HepG2 (cell line): ENCODE measurements around the gene RTP5. TPM values are rescaled to one million over a fixed set of nuclear protein-coding genes. Genes with fewer than 3 reads are reported as not detected.

Source experiments
- ATAC-seq: fragments of 200-7000 bp; cut with Tn5 transposase; 3 replicates; pipeline ENCODE4 v1.9.1; 2020; ENCODE audit warnings: mild to moderate bottlenecking, moderate library complexity
- BruUV-seq: library from RNA; stranded (reverse); fragments of 400-500 nt; replicated peaks from 2 replicates; lab custom pipeline; 2021; lab: Mats Ljungman, UMichigan
- CTCF ChIA-PET: fragments of 300-600 bp; formaldehyde crosslinking; extraction: SDS; loops from one replicate; lab custom pipeline; 2021; ENCODE audit warnings: low total read pairs, inconsistent platforms, low intra/inter-chr PET ratio; lab: Yijun Ruan, JAX
- POLR2A ChIA-PET: fragments of 350-600 bp; sonication (Branson Sonifier 250); formaldehyde crosslinking; loops from one replicate; lab custom pipeline; 2020; ENCODE audit warnings: antibody characterized with exemption, inconsistent platforms; lab: Yijun Ruan, JAX
- DNase-seq: peaks from one replicate; pipeline ENCODE4 v3.0.0-alpha.2; 2015; ENCODE audit warnings: low spot score
- FAIRE-seq: peaks from 3 replicates; lab custom pipeline; 2011; peaks lifted over from hg19 to GRCh38; lab: Jason Lieb, UNC
- H2AFZ ChIP-seq: one replicate; pipeline ENCODE4 v1.6.1; 2011; ENCODE audit warnings: low read length, inconsistent platforms
- H3K27ac ChIP-seq: fragments of 300-600 bp; 3 replicates; pipeline ENCODE4 v1.8.0; 2011; ENCODE audit warnings: mixed run types, mild to moderate bottlenecking, mixed read lengths, low read length, inconsistent platforms; ENCODE audit not compliant: insufficient read depth; ENCODE audit errors: extremely low read length
- H3K27me3 ChIP-seq, 2 experiments: fragments of 200-600 bp in 1 of 2; 2 replicates in 1 of 2; 3 replicates in 1 of 2; pipeline versions ENCODE4 v1.6.0 to v1.8.0; 2011; ENCODE audit warnings: low read length in 2 of 2, mild to moderate bottlenecking in 2 of 2, moderate library complexity in 2 of 2, inconsistent platforms in 1 of 2; ENCODE audit not compliant: insufficient read depth in 2 of 2, control insufficient read depth in 1 of 2
- H3K36me3 ChIP-seq, 2 experiments: fragments of 200-600 bp in 1 of 2; replicated peaks in 1 of 2; 2 replicates in 1 of 2; 3 replicates in 1 of 2; pipeline versions ENCODE4 v1.5.1 to v1.8.0; 2011; ENCODE audit warnings: low read length in 2 of 2, inconsistent platforms in 1 of 2; ENCODE audit not compliant: insufficient read depth in 2 of 2, control insufficient read depth in 1 of 2
- H3K4me1 ChIP-seq: 2 replicates; pipeline ENCODE4 v1.5.1; 2012; ENCODE audit warnings: low read length, inconsistent platforms; ENCODE audit not compliant: insufficient read depth
- H3K4me2 ChIP-seq: 2 replicates; pipeline ENCODE4 v1.6.0; 2011; ENCODE audit warnings: low read depth, low read length, inconsistent platforms
- H3K4me3 ChIP-seq, 3 experiments: fragments of 200-600 bp in 1 of 3; sonication (generic), shearing (Covaris generic) in 1 of 3; replicated peaks in 1 of 3; 2 replicates each; pipeline ENCODE4 v1.5.1; 2011 to 2016; ENCODE audit warnings: low read length in 3 of 3, inconsistent platforms in 2 of 3, low read depth in 2 of 3, mild to moderate bottlenecking in 2 of 3, control low read depth in 1 of 3, mixed read lengths in 1 of 3; ENCODE audit not compliant: insufficient read depth in 1 of 3
- H3K79me2 ChIP-seq: one replicate; pipeline ENCODE4 v1.6.1; 2011; ENCODE audit warnings: low read length, inconsistent platforms; ENCODE audit not compliant: insufficient read depth
- H3K9ac ChIP-seq: 2 replicates; pipeline ENCODE4 v1.6.0; 2011; ENCODE audit warnings: mild to moderate bottlenecking, low read depth, low read length, inconsistent platforms; ENCODE audit not compliant: insufficient read depth
- H3K9me3 ChIP-seq: 2 replicates; pipeline ENCODE4 v1.5.1; 2012; ENCODE audit warnings: mild to moderate bottlenecking, low read length
- H4K20me1 ChIP-seq: 2 replicates; pipeline ENCODE4 v1.6.0; 2011; ENCODE audit warnings: inconsistent platforms, mild to moderate bottlenecking, low read length, moderate library complexity; ENCODE audit not compliant: insufficient read depth
- ATM ChIP-seq: fragments of 450-650 bp; IDR thresholded peaks from 2 replicates; pipeline ENCODE4 v1.7.1; 2017; ENCODE audit warnings: mild to moderate bottlenecking, borderline replicate concordance
- CREB1 ChIP-seq, 2 experiments: fragments of 450-650 bp in 1 of 2; IDR thresholded peaks; 2 replicates each; pipeline ENCODE4 v1.6.1; 2016 to 2017; ENCODE audit warnings: control low read depth in 1 of 2, mild to moderate bottlenecking in 1 of 2, missing compliant biosample characterization in 1 of 2, missing genetic modification characterization in 1 of 2
- SATB2 ChIP-seq: sonication (generic); formaldehyde crosslinking; IDR thresholded peaks from 2 replicates; pipeline ENCODE4 v1.5.0; 2020; ENCODE audit warnings: missing genetic modification reagents
- ZNF121 ChIP-seq: sonication (generic); formaldehyde crosslinking; IDR thresholded peaks from 2 replicates; pipeline ENCODE4 v1.5.0; 2020; ENCODE audit warnings: mild to moderate bottlenecking, missing genetic modification reagents
- ZNF30 ChIP-seq: sonication (generic); formaldehyde crosslinking; IDR thresholded peaks from 2 replicates; pipeline ENCODE4 v1.5.0; 2020; ENCODE audit warnings: mild to moderate bottlenecking, missing genetic modification reagents
- ZNF431 ChIP-seq: sonication (generic); formaldehyde crosslinking; IDR thresholded peaks from 2 replicates; pipeline ENCODE4 v1.9.0; 2022; ENCODE audit warnings: missing genetic modification reagents, low read depth, mild to moderate bottlenecking, borderline replicate concordance
- ZNF564 ChIP-seq: sonication (generic); formaldehyde crosslinking; IDR thresholded peaks from 2 replicates; pipeline ENCODE4 v1.8.1; 2023; ENCODE audit warnings: mild to moderate bottlenecking, missing genetic modification reagents
- ZNF891 ChIP-seq: sonication (generic); formaldehyde crosslinking; IDR thresholded peaks from 2 replicates; pipeline ENCODE4 v1.5.0; 2020; ENCODE audit warnings: mild to moderate bottlenecking, missing genetic modification reagents
- WGBS: methylation state at CpG from one replicate; pipeline ENCODE4 v1.1.6; 2017; ENCODE audit warnings: low lambda C conversion rate; 5-methylcytosine and 5-hydroxymethylcytosine counted together
- in situ Hi-C: cut with HindIII; loops from 2 replicates; pipeline ENCODE4 v1.10.0; 2017; ENCODE audit warnings: low pct_unique_long_range_greater_than_20kb; ENCODE audit not compliant: extremely low pct_ligation_motif_present
- intact Hi-C: fragments of 100-400 bp; cut with micrococcal nuclease; formaldehyde crosslinking; loops from one replicate; pipeline ENCODE4 v1.10.0; 2022; ENCODE audit not compliant: unreplicated experiment
- polyA plus RNA-seq, 8 experiments: library from polyadenylated mRNA; depleted of rRNA in 3 of 8; stranded (reverse) in 7 of 8; unstranded in 1 of 8; fragments of >200 nt; fragmentation: Illumina TruSeq in 4 of 8; extraction: Trizol in 4 of 8; gene quantifications; 2 replicates each; pipeline versions ENCODE4 v1.2.1 to v1.2.3, GENCODE V29; 2011 to 2016; ENCODE audit warnings: low read depth in 4 of 8, missing spikeins in 1 of 8, mixed read lengths in 1 of 8; ENCODE audit not compliant: insufficient read depth in 1 of 8
- total RNA-seq, 5 experiments: library from RNA; depleted of rRNA; stranded (reverse); fragments of >200 nt; fragmentation: Illumina TruSeq; extraction: Trizol; gene quantifications; 2 replicates each; pipeline ENCODE4 v1.2.3, GENCODE V29; 2016; ENCODE audit warnings: low read depth in 1 of 5
- TF ChIP-seq, protein P1 (sequence below): sonication (generic); formaldehyde crosslinking; IDR thresholded peaks from 2 replicates; pipeline ENCODE4 v1.4.0; 2020; ENCODE audit warnings: missing genetic modification reagents
- TF ChIP-seq, protein P2 (sequence below): sonication (generic); formaldehyde crosslinking; IDR thresholded peaks from 2 replicates; pipeline ENCODE4 v1.4.0; 2020; ENCODE audit warnings: mild to moderate bottlenecking, missing genetic modification reagents

Gene RTP5
- total and polyA plus RNA-seq, 2 of the 13 experiments (the other 11 are each of a cell fraction or from before 2014, with no cell fraction given), result not detected

DNA sequence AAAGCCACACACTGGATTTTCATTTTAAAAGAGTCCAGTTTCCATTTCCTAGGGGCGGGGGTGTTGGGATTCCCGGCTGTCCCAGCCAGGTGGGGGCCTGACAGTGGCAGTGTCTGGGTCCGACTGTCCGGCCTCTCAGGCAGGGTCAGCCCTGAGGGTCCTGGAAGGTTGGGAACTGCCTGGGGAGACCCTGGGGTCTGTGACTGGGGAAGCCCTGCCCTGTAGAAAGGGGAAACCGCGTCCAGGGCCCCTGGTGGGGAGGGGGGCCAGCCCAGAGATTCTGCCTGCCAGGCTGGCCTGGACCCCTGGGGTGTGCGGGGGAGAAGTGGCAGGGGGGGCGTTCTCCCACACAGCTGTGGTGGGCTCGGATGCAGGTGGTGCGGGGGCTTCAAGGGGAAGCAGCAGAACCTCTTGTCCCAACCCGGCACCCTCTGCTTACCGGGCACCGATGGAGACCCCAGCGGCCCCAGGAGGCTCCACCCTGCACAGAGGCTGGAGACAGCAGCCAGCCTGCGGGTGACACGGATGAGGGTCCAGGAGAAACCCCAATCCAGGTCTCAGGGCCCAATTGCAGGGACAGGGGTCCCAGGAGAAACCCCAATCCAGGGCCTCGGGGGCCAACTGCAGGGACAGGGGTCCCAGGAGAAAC lies 4.9 kb downstream of the RTP5 start:
- CTCF ChIA-PET, result no interaction called here
- DNase-seq (no peak), ATAC-seq (no peak), FAIRE-seq (no peak)
- H2AFZ ChIP-seq, result no peak overlapping the region
- no peaks in the 10 kb centered on the region for H4K20me1 ChIP-seq
- peaks cover 21% of the 10 kb centered on the region for H3K9me3 ChIP-seq
- intact Hi-C loops, result no loop called here
- H3K4me1 ChIP-seq, result 0 out of 2 replicates have a peak, but pooled peaks cover 4% of the 10 kb centered on the region
- POLR2A ChIA-PET, result no interaction called here
- no peak overlapping the region for H3K9ac ChIP-seq
- TF ChIP-seq ATM (no peak), SATB2 (CRISPR knock-in tag) (no peak), ZNF121 (CRISPR knock-in tag) (no peak), ZNF564 (CRISPR knock-in tag) (no peak), CREB1 (IDR thresholded peaks at IDR 0.05) (no peak), CREB1 (CRISPR knock-in tag; IDR thresholded peaks at IDR 0.05) (no peak), ZNF431 (CRISPR knock-in tag) (no peak), ZNF891 (CRISPR knock-in tag) (no peak), ZNF30 (CRISPR knock-in tag) (no peak)
- TF ChIP-seq, protein P1, sequence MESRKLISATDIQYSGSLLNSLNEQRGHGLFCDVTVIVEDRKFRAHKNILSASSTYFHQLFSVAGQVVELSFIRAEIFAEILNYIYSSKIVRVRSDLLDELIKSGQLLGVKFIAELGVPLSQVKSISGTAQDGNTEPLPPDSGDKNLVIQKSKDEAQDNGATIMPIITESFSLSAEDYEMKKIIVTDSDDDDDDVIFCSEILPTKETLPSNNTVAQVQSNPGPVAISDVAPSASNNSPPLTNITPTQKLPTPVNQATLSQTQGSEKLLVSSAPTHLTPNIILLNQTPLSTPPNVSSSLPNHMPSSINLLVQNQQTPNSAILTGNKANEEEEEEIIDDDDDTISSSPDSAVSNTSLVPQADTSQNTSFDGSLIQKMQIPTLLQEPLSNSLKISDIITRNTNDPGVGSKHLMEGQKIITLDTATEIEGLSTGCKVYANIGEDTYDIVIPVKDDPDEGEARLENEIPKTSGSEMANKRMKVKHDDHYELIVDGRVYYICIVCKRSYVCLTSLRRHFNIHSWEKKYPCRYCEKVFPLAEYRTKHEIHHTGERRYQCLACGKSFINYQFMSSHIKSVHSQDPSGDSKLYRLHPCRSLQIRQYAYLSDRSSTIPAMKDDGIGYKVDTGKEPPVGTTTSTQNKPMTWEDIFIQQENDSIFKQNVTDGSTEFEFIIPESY (CRISPR knock-in tag), result no peak
- TF ChIP-seq, protein P2, sequence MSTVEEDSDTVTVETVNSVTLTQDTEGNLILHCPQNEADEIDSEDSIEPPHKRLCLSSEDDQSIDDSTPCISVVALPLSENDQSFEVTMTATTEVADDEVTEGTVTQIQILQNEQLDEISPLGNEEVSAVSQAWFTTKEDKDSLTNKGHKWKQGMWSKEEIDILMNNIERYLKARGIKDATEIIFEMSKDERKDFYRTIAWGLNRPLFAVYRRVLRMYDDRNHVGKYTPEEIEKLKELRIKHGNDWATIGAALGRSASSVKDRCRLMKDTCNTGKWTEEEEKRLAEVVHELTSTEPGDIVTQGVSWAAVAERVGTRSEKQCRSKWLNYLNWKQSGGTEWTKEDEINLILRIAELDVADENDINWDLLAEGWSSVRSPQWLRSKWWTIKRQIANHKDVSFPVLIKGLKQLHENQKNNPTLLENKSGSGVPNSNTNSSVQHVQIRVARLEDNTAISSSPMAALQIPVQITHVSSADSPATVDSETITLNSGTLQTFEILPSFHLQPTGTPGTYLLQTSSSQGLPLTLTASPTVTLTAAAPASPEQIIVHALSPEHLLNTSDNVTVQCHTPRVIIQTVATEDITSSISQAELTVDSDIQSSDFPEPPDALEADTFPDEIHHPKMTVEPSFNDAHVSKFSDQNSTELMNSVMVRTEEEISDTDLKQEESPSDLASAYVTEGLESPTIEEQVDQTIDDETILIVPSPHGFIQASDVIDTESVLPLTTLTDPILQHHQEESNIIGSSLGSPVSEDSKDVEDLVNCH, result no peak
- in situ Hi-C loops, result loop anchor here (10.0 kb wide), 1 partner anchor 140 kb away; the partner anchor contains the start of gene D2HGDH
- H3K36me3 ChIP-seq, result no peaks in the 10 kb centered on the region
- peaks cover 4 to 20% of the 10 kb centered on the region in 2 experiments; a peak in 4 of 5 replicates for H3K27me3 ChIP-seq
- no peak overlapping the region for H3K27ac ChIP-seq
- H3K4me3 ChIP-seq, result no peak overlapping the region
- WGBS, result 75% methylated on average over 16 of the region's 17 CpGs
- no peak overlapping the region for H3K4me2 ChIP-seq
- BruUV-seq, result no TSS peak
- no peaks in the 10 kb centered on the region for H3K79me2 ChIP-seq
